GM12891 (cell line): ENCODE data around the gene DARS1.

ENCODE experiments used
- DNase-seq: peaks from one replicate; pipeline ENCODE4 v3.0.0; 2011; ENCODE audit warnings: low spot score; ENCODE audit not compliant: insufficient read length
- FAIRE-seq: peaks from 2 replicates; lab custom pipeline; 2011; peaks lifted over from hg19 to GRCh38; lab: Jason Lieb, UNC
- PAX5 ChIP-seq: IDR thresholded peaks from 2 replicates; pipeline ENCODE4 v1.6.1; 2011; ENCODE audit warnings: low read length, moderate library complexity, mild to moderate bottlenecking; ENCODE audit not compliant: insufficient read depth, severe bottlenecking
- POLR2A ChIP-seq: IDR thresholded peaks from 2 replicates; pipeline ENCODE4 v1.6.1; 2011; ENCODE audit warnings: low read depth, low read length, control low read depth
- POLR2AphosphoS5 ChIP-seq: IDR thresholded peaks from 2 replicates; pipeline ENCODE4 v1.6.1; 2011; ENCODE audit warnings: low read depth, low read length, control low read depth
- POU2F2 ChIP-seq: IDR thresholded peaks from 2 replicates; pipeline ENCODE4 v1.6.1; 2011; ENCODE audit warnings: low read depth, mild to moderate bottlenecking, control low read depth, low read length, moderate library complexity
- SPI1 ChIP-seq: IDR thresholded peaks from 2 replicates; pipeline ENCODE4 v1.6.1; 2011; ENCODE audit warnings: low read depth, low read length, control low read depth
- TAF1 ChIP-seq: IDR thresholded peaks from 2 replicates; pipeline ENCODE4 v1.6.1; 2011; ENCODE audit warnings: low read depth, low read length, control low read depth

The DARS1 gene

DNA sequence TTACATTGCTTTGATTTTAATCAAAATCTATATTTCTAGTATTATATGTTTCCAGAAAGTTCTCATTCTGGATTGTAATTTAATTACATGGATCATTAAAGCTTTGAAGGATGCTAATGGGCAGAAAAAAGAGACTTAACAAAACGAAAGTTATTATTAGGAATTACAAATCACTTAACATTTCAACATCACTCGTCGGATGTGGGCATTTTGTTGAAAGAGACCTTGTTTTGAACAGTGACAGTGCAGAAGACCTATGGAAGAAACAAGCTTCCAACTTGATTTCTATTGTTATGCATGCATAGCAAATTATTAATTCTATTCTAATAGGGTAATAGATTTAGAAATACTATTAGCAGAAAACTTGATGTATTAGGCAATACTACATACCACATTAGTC lies 31.4 kb upstream of the DARS1 start:
- TF ChIP-seq PAX5, result no peak
- no peak for TF ChIP-seq TAF1
- no peak for TF ChIP-seq POLR2A
- TF ChIP-seq POLR2AphosphoS5, result no peak
- no peak for TF ChIP-seq SPI1
- TF ChIP-seq POU2F2, result no peak
- FAIRE-seq (no peak), DNase-seq (no peak)

DNA sequence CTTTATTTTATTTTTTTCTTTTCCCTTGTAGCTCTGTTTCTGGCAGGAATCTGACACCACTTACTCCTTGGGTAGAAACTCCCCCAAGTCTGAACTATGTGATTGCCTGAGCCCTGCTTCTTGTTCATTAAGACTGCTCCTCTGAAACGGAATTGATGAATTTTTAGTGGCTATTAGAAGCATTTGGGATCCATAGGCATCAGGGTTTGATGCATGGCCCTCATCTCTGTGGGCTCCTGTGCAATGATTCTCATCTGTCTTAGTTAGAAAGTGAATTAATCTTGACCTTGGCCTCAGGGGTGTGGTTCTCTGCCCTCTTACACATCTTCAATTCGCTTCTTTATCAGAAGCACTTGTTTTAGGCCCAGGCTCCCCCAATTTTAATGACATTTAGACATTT lies 31.0 kb upstream of the DARS1 start:
- no peak for DNase-seq
- no peak for FAIRE-seq
- TF ChIP-seq POLR2A, result no peak
- no peak for TF ChIP-seq POLR2AphosphoS5
- TF ChIP-seq PAX5, result no peak
- TF ChIP-seq SPI1, result no peak
- no peak for TF ChIP-seq TAF1
- TF ChIP-seq POU2F2, result no peak

DNA sequence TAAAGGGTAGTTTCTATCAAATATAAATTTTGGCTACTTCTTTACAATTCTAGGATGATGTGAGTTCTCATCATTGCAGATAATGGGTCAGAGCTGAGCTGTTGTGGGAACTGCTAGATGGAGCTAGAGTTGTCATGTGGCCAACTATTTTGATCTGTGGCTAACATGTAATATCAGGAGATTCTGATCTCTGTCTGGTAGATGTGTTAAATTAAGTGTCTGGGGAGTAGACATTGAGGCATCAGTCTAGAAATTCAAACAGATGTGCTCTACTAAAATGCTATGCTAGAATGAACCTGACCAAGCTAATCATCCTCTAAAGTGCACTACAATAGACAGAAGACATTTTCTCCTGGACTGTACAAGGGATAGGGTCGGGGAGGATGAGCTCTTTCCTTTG lies 30.3 kb upstream of the DARS1 start:
- DNase-seq (no peak), FAIRE-seq (peak; percentile 66)
- TF ChIP-seq POLR2AphosphoS5 (no peak), SPI1 (no peak), POLR2A (no peak), PAX5 (no peak), TAF1 (no peak), POU2F2 (no peak)

DNA sequence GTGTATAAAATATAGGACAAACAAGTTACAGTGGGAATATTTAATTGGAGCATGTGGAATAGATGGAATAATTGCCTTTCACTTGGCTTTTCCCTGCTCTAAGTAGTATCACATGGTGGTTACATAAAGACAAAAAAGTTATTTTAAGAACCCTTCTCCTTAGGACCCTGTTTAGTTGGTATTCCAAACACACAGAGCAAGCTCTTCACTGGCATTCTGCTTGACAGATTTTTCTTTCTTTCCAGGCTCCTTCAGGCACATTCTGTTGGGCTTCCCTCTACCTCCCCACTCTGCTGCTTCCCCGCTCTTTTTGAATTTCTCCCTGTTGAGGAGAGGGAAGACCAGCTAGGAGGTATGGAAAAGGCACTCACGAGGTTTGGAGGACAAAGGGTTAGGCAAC lies 29.0 kb upstream of the DARS1 start:
- TF ChIP-seq TAF1, result no peak
- FAIRE-seq (no peak), DNase-seq (no peak)

DNA sequence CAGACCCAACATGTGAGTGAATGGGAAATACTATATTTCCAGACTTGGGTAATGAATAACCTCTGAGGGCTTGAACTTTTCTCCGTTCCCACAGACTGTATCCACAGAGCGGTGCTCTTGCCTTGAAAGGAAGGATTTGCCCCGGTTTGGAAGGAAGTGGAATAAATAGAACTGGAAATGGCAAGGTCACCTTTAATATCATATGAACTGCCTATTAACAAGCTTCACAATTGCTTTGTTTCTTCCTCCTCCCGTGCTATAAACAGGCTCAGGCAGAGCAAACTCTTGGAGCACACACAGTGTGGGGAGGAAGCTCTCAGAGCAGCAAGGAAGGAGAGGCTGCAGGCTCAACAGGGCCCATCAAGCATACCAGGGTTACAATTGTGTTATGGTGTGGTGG lies 28.5 kb upstream of the DARS1 start:
- DNase-seq (no peak), FAIRE-seq (peak; percentile 47)
- TF ChIP-seq POLR2AphosphoS5, result no peak
- TF ChIP-seq POU2F2, result no peak
- no peak for TF ChIP-seq TAF1
- no peak for TF ChIP-seq SPI1
- TF ChIP-seq PAX5, result no peak
- no peak for TF ChIP-seq POLR2A

DNA sequence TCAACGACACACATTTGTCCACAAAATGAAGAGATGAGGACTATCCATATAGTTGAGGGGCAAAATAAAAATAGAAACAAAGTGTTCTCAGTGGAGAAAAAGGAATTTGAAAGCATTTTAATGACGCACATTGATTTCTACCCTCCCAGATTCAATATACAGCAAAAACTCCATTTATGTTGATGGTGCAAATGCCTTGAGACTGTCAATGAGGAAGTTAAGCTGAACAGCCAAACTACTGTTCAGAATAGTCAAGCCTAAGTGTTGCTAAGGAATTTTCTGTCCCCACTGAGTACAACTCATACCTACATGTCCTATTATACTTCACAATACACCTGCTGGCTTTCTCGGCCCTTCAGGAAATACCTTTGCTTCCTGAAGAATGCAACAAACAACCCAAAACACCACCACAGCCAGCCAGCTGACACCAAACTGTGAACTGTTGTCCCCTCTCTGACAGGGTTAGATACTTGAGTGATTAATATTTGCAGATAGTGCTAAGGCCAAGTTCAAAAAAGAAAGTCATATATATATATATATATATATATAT lies 27.8 kb upstream of the DARS1 start:
- FAIRE-seq (no peak), DNase-seq (no peak)
- no peak for TF ChIP-seq TAF1
- TF ChIP-seq SPI1, result no peak
- no peak for TF ChIP-seq POU2F2
- no peak for TF ChIP-seq POLR2AphosphoS5
- no peak for TF ChIP-seq PAX5
- no peak for TF ChIP-seq POLR2A

DNA sequence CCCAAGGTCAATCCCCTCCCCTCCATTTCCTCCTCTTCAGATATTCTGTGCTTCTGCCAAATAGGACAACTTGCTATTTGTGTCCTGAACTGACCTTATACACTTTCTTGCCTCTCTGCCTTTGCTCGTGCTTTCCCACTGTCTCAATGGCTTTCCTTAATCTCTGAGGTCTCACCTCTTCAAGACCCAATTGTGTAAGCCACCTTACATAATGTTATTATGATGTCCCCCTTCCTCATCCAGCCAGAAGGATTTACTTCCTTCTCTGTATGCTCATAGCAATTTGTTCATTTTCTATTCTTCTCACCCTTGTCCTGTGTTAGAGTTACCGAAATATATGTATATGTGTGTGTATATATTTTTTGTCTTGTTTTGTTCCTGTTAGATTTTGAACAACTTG lies 26.9 kb upstream of the DARS1 start:
- DNase-seq, result no peak
- TF ChIP-seq POLR2AphosphoS5, result no peak
- TF ChIP-seq TAF1, result no peak
- TF ChIP-seq POLR2A, result no peak
- no peak for TF ChIP-seq POU2F2
- TF ChIP-seq SPI1, result no peak
- TF ChIP-seq PAX5, result no peak

DNA sequence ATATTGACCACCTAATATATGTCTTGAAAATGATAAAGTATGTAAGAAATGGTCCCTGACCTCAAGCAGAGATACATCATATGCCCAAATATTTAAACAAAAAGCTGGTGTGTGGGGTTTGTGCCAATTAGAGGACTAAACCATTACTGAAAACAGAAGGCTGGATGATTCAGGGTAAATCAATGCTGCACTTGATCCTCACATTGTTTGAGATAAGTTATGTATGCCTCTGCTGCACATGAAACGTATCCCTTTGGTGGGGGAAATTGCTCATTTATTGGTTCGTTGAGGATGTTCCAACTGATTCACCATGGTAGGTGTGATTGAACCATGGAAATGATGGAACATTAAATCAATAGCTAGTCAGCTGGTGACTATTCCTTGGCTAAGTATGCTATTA lies 24.7 kb upstream of the DARS1 start:
- DNase-seq (no peak), FAIRE-seq (no peak)
- TF ChIP-seq POU2F2, result no peak
- no peak for TF ChIP-seq POLR2A
- no peak for TF ChIP-seq POLR2AphosphoS5
- no peak for TF ChIP-seq PAX5
- TF ChIP-seq TAF1, result no peak
- no peak for TF ChIP-seq SPI1

More for the DNA sequence above, 26.9 kb upstream of the DARS1 start:
- no peak for FAIRE-seq

DNA sequence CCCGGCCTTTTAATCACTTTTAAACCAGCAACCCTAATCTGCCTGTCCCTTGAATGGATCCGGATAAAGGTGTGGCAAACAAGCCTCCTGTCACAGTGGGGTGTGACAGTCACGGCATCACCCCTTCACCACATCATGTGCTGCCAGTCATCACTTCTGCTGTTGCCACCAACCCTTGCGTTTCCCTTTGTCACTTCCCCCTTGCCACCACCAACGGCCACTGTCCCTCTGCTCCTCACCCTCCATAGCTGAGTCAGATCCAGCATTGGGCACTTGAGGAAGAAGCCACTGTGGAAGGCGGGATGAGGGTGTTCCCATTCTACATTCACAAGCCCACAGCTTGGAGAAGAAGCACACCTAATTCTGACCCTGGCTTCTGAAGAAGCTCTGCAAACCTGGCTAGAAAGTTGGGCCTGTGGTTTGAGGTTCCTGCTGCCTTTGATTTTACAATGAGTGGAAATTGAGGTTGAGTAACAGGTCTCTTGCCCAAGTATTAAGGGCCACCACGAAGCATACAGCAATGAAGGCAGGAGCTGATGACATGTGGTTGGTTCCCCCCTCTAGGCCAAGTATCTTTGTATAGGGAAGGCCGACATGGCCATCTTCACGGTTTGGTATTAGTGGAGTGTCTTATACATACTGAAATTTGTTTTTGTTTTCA lies 22.9 kb upstream of the DARS1 start:
- FAIRE-seq, result peak; percentile 77
- DNase-seq, result no peak
- TF ChIP-seq SPI1, result 0 out of 2 replicates have a peak, but pooled peaks have one; percentile 4
- TF ChIP-seq POU2F2, result no peak

DNA sequence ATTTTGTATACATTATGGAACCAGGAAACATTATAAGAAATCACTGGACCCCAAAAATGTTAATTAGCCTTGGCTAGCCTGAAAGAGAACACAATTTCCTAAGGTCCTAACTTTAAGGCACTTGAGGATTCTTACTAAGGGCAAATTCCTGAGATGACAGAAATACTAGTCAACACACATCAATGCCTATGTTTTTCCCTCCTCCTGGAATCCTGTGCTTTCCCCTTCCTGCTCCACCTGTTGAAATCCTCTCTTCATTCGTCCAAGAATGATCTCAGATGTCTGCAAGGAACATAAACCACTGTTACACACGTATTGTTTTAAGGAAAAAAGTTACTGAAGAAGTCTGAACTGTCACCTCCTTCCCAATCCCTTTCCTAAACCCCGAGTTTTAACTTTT lies 21.2 kb upstream of the DARS1 start:
- DNase-seq (no peak), FAIRE-seq (no peak)
- TF ChIP-seq POLR2A (no peak), SPI1 (no peak), TAF1 (no peak), PAX5 (no peak), POLR2AphosphoS5 (no peak), POU2F2 (no peak)
